Mucosa of descending colon (tissue), 3 donors: Measurements from ENCODE around the gene SH2D2A. TPM values are rescaled to one million over a fixed set of nuclear protein-coding genes. Genes with fewer than 3 reads are reported as not detected.

Source experiments
- ATAC-seq: fragments of 200-7000 bp; cut with Tn5 transposase; one replicate; pipeline ENCODE4 v1.9.1; 2020; ENCODE audit warnings: mild to moderate bottlenecking, moderate library complexity
- DNase-seq, 3 donors: peaks; one replicate each; pipeline ENCODE4 v3.0.0-alpha.2; 2020
- H3K36me3 ChIP-seq: fragments of 200-600 bp; one replicate; pipeline ENCODE4 v1.8.0; 2021; ENCODE audit warnings: low read depth, mild to moderate bottlenecking
- H3K4me1 ChIP-seq: fragments of 200-600 bp; one replicate; pipeline ENCODE4 v1.8.0; 2021; ENCODE audit warnings: low read depth, mild to moderate bottlenecking
- H3K4me3 ChIP-seq: fragments of 200-600 bp; one replicate; pipeline ENCODE4 v1.8.0; 2021; ENCODE audit warnings: mild to moderate bottlenecking
- H3K9me3 ChIP-seq: fragments of 200-600 bp; one replicate; pipeline ENCODE4 v1.8.0; 2021; ENCODE audit warnings: mild to moderate bottlenecking
- intact Hi-C, 2 donors: fragments of 100-400 bp; cut with DNase I in 1 of 2; cut with micrococcal nuclease in 1 of 2; formaldehyde crosslinking; loops; one replicate each; pipeline versions ENCODE4 v1.11.0 to v1.11.1; 2022; cut with DNase I, micrococcal nuclease
- total RNA-seq, 3 donors: library from RNA; stranded (reverse); fragmentation: NEBNext Ultra II Directional in 2 of 3; extraction: Animal tissue kit (Norgen Biotek cat#: 25700) in 2 of 3; gene quantifications; one replicate each; pipeline versions ENCODE4 v1.2.1 to v1.2.4, GENCODE V29; 2021 to 2023
- TF ChIP-seq, protein P1 (sequence below): fragments of 200-600 bp; IDR thresholded peaks from one replicate; pipeline ENCODE4 v1.8.0; 2022; ENCODE audit warnings: antibody characterized with exemption, mild to moderate bottlenecking
- donor health status: DM: no; HTN: no; CAD: no; lungs with moderate emphysema.
- donor health status: DM: no; HTN: no; CAD: no.
- donor health status: DM: no; HTN: yes; CAD: no.

SH2D2A gene
- total RNA-seq, 3 donors from 2014 or later: 2.9 to 3.3 (median 3.1) TPM

DNA sequence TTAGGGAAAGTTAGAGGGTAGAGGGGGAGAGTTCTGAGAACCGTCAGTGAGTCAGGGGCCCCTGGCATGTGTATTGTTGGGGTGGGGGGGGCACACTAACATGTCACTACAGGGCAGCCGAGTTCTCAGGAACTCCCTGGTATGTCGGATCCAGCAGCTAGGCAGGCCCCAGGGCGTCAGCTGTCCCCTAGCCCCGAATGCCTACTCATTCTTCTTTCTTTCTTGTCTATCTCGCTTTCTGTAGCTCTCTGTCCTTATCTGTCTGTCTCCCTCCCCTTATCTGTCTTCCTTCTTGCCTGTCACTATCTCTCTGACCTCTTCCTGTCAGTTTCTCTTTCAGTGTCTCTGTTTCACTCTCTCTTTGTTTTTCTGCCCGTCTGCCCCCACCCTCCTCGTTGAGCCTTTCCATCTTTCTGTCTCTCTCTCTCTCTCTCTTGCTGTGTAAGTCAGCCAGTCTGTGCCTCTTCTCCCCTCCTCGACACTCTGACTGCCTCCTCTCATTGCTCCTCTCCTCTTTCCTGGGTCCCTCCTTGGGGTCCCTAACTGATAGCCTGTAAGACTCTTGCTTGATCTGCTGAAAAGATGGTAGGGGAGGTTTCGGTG lies 46.5 kb upstream of the SH2D2A start:
- Histone ChIP-seq H3K36me3 (no peaks in the 10 kb centered on the region), H3K9me3 (no peaks in the 10 kb centered on the region), H3K4me1 (peaks cover 17% of the 10 kb centered on the region), H3K4me3 (no peak overlapping the region)
- TF ChIP-seq, protein P1, sequence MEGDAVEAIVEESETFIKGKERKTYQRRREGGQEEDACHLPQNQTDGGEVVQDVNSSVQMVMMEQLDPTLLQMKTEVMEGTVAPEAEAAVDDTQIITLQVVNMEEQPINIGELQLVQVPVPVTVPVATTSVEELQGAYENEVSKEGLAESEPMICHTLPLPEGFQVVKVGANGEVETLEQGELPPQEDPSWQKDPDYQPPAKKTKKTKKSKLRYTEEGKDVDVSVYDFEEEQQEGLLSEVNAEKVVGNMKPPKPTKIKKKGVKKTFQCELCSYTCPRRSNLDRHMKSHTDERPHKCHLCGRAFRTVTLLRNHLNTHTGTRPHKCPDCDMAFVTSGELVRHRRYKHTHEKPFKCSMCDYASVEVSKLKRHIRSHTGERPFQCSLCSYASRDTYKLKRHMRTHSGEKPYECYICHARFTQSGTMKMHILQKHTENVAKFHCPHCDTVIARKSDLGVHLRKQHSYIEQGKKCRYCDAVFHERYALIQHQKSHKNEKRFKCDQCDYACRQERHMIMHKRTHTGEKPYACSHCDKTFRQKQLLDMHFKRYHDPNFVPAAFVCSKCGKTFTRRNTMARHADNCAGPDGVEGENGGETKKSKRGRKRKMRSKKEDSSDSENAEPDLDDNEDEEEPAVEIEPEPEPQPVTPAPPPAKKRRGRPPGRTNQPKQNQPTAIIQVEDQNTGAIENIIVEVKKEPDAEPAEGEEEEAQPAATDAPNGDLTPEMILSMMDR: no peak
- no peak for DNase-seq
- intact Hi-C loops: loop anchor here in 1 of 2 donors (5.0 kb wide), 1 partner anchor 66 kb away; no protein-coding TSS in a partner anchor
- no peak for ATAC-seq

DNA sequence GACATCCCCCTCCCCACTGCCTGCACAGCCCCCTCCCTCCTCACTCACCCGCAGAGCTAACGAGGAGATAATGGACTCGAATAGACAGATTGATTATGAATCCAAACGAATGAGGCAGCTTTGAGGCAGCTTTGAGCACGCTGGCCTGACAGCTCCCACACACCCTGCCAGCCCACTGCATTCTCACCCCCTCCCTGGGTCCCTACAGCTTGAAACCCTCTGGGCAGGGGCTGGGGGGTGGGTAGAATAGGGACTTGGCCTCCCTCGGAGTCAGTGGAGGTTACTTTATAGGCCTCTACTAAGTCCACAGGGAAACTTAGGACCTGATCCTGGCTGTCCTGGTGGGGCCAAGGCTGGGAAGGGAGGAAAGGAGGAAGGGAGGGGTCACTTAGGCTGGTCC lies 45.9 kb upstream of the SH2D2A start:
- no peaks in the 10 kb centered on the region for H3K36me3 ChIP-seq
- peaks cover 17% of the 10 kb centered on the region for H3K4me1 ChIP-seq
- H3K4me3 ChIP-seq: no peak overlapping the region
- DNase-seq (no peak), ATAC-seq (no peak)
- TF ChIP-seq, protein P1: no peak
- H3K9me3 ChIP-seq: no peaks in the 10 kb centered on the region
- intact Hi-C loops: loop anchor here in 1 of 2 donors (5.0 kb wide), 1 partner anchor 65 kb away; no protein-coding TSS in a partner anchor

DNA sequence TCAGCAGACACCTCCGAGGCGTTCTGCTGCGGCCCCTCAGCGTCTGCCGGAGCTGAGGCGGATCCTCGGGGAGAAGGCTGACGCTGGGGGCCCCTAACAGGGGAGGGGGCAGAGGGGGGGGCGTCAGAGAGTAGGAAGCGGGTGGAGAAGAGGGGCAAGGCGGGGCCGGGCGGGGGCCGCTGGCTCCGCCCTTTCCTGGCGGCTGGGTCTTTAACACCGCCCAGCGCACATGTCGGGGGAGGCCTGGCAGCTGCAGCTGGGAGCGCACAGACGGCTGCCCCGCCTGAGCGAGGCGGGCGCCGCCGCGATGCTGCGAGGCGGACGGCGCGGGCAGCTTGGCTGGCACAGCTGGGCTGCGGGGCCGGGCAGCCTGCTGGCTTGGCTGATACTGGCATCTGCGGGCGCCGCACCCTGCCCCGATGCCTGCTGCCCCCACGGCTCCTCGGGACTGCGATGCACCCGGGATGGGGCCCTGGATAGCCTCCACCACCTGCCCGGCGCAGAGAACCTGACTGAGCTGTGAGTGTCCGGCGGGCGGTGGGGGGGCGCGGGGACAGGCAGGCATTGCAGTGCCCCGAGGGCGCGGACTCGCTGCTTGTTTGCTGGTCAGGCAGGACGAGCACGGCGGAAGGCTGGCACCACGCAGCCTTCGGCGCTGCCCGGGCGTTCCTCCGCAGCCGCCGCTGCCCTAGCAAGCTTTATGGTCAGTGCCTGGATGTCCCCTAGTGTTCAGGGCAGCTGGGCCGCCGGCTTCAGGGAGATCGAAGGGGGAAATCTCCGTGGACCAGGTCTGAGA lies 44.2 kb upstream of the SH2D2A start, which contains the start of gene NTRK1:
Gene NTRK1, plus strand, starts transcription at position 238 of the 796 bp plus-strand sequence. Its CDS starts 70 bp downstream, at position 308.
- TF ChIP-seq, protein P1: no peak
- H3K36me3 ChIP-seq: no peaks in the 10 kb centered on the region
- ATAC-seq (peak; percentile 62), DNase-seq (peak in 2 of 3 donors; percentile 18 to 46)
- H3K4me1 ChIP-seq: peaks cover 17% of the 10 kb centered on the region
- H3K4me3 ChIP-seq: no peak within 1 kb of the TSS
- intact Hi-C loops: loop anchor here in 1 of 2 donors (5.0 kb wide), 1 partner anchor 64 kb away; no protein-coding TSS in a partner anchor
- H3K9me3 ChIP-seq: no peaks in the 10 kb centered on the region

DNA sequence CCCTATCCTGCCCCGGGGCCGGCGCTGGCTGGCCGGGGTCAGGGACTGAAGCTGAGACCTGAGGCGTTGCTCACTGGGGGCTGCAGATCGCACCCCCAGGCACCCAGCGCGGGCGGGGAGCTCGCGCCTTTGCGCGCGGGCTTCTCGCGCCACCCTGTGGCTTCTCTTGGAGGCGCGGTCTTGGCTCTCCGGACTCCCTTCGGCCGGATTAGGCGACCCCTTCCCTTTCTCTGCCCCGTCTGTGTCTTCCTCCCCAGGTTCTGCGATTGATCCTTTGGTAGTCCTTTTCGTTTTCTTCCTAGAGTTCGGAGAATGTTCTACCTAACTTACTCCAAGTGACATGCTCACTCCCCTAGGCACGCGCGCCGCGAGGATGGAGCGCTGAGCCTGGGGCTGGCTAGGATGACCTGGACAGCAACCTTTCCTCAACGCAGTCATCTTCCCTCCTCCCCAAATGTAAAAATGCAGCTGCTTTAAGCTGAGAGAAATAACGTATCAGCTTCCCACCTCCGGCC lies 43.5 kb upstream of the SH2D2A start:
- Histone ChIP-seq H3K4me3 (no peak overlapping the region), H3K36me3 (no peaks in the 10 kb centered on the region), H3K9me3 (no peaks in the 10 kb centered on the region), H3K4me1 (peaks cover 17% of the 10 kb centered on the region)
- TF ChIP-seq, protein P1: peak; percentile 47
- peak in 2 of 3 donors; percentile 44 to 61 for DNase-seq
- intact Hi-C loops: loop anchor here in 1 of 2 donors (5.0 kb wide), 1 partner anchor 63 kb away; no protein-coding TSS in a partner anchor
- peak; percentile 71 for ATAC-seq

DNA sequence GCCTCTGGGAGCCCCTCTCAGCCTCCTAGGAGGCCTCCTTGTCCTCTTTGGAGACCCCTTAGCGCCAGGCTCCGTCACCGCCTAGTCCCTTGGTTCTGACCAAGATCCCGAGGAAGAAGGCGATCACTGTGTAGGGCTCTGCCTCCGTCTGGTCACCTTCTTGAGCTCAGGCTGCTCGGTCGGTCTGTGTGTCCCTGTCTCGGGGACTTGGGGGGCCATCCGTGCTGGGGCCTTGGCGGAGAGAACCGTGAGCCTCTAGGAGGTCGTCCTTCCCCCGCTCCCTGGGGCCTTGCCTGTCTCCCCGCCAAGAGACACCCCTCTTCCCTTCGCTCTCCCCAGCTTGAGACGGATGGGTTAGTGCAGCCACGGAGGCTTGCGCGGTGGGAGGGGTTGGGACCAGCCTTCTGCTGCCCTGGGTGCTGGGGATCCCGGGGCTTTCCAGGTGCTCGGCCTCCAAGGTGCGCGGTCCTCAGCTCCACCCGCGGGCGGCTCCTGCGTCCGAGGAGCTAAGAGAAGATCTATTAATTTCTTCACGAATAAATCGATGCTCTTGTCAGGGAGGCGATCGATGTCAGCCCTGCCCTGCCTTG lies 43.0 kb upstream of the SH2D2A start:
- no peak overlapping the region for H3K4me3 ChIP-seq
- H3K36me3 ChIP-seq: no peaks in the 10 kb centered on the region
- ATAC-seq: peak; percentile 31
- H3K9me3 ChIP-seq: no peaks in the 10 kb centered on the region
- TF ChIP-seq, protein P1: no peak
- peaks cover 17% of the 10 kb centered on the region for H3K4me1 ChIP-seq
- DNase-seq: no peak
- intact Hi-C loops: loop anchor here in 1 of 2 donors (5.0 kb wide), 1 partner anchor 62 kb away; no protein-coding TSS in a partner anchor
